GM23338 (cell line): ENCODE data around the gene SCIN. TPM values are rescaled to one million over a fixed set of nuclear protein-coding genes. Genes with fewer than 3 reads are reported as not detected.

Experiments
- ATAC-seq: fragments of 200-7000 bp; cut with Tn5 transposase; 3 replicates; pipeline ENCODE4 v1.9.1; 2020
- DNase-seq: peaks from one replicate; pipeline ENCODE4 v3.0.0-alpha.2; 2015; ENCODE audit warnings: low spot score
- H2AFZ ChIP-seq: fragments of 200-600 bp; sonication (generic); 2 replicates; pipeline ENCODE4 v1.8.0; 2016; ENCODE audit warnings: antibody characterized with exemption, mild to moderate bottlenecking, moderate library complexity
- H3F3A ChIP-seq: fragments of 200-600 bp; sonication (generic); replicated peaks from 2 replicates; pipeline ENCODE4 v1.8.0; 2017; ENCODE audit warnings: antibody characterized with exemption, mixed run types, low read depth
- H3K27ac ChIP-seq: fragments of 200-600 bp; sonication (generic); 2 replicates; pipeline ENCODE4 v1.6.1; 2016; ENCODE audit warnings: low read depth
- H3K27me3 ChIP-seq: fragments of 200-600 bp; sonication (generic); 2 replicates; pipeline ENCODE4 v1.8.0; 2016; ENCODE audit warnings: mild to moderate bottlenecking, mixed run types, moderate library complexity; ENCODE audit not compliant: insufficient read depth
- H3K36me3 ChIP-seq: fragments of 200-600 bp; sonication (generic); 2 replicates; pipeline ENCODE4 v1.8.0; 2016; ENCODE audit warnings: mild to moderate bottlenecking; ENCODE audit not compliant: insufficient read depth
- H3K4me1 ChIP-seq: fragments of 200-600 bp; sonication (generic); 2 replicates; pipeline ENCODE4 v1.8.0; 2016; ENCODE audit warnings: mild to moderate bottlenecking, moderate library complexity; ENCODE audit not compliant: insufficient read depth
- H3K4me2 ChIP-seq: fragments of 200-600 bp; sonication (generic); 2 replicates; pipeline ENCODE4 v1.7.1; 2017; ENCODE audit warnings: mixed run types
- H3K4me3 ChIP-seq: fragments of 200-600 bp; sonication (generic); 2 replicates; pipeline ENCODE4 v1.6.1; 2016; ENCODE audit warnings: mixed run types
- H3K79me2 ChIP-seq: fragments of 200-600 bp; sonication (generic); replicated peaks from 2 replicates; pipeline ENCODE4 v1.8.0; 2017; ENCODE audit warnings: mild to moderate bottlenecking; ENCODE audit not compliant: insufficient read depth
- H3K9me2 ChIP-seq: fragments of 200-600 bp; sonication (generic); 2 replicates; pipeline ENCODE4 v1.8.0; 2017; ENCODE audit not compliant: insufficient read depth
- H4K20me1 ChIP-seq: fragments of 200-600 bp; sonication (generic); replicated peaks from 2 replicates; pipeline ENCODE4 v1.8.0; 2017; ENCODE audit warnings: mild to moderate bottlenecking; ENCODE audit not compliant: insufficient read depth
- H3K27ac Mint-ChIP-seq: 2 replicates; pipeline ENCODE4 v1.8.0; 2020; ENCODE audit warnings: inconsistent platforms, mild to moderate bottlenecking, moderate library complexity, mixed read lengths
- H3K27me3 Mint-ChIP-seq: 3 replicates; pipeline ENCODE4 v1.8.0; 2022; ENCODE audit warnings: low read depth, mild to moderate bottlenecking, moderate library complexity, mixed read lengths, inconsistent platforms; ENCODE audit not compliant: insufficient read depth, poor library complexity
- H3K36me3 Mint-ChIP-seq: 3 replicates; pipeline ENCODE4 v1.8.0; 2021; ENCODE audit warnings: low read depth, mild to moderate bottlenecking, inconsistent platforms, moderate library complexity, mixed read lengths
- H3K4me1 Mint-ChIP-seq: 3 replicates; pipeline ENCODE4 v1.8.0; 2020; ENCODE audit warnings: mild to moderate bottlenecking, inconsistent platforms, mixed read lengths
- H3K4me3 Mint-ChIP-seq: 3 replicates; pipeline ENCODE4 v1.8.0; 2021; ENCODE audit warnings: moderate library complexity, mild to moderate bottlenecking, inconsistent platforms, mixed read lengths
- H3K9me3 Mint-ChIP-seq: 3 replicates; pipeline ENCODE4 v1.8.0; 2020; ENCODE audit warnings: moderate library complexity, mild to moderate bottlenecking, inconsistent platforms, mixed read lengths
- CREB1 ChIP-seq: fragments of 250-450 bp; sonication (Bioruptor Pico); IDR thresholded peaks from 2 replicates; pipeline ENCODE4 v1.5.0; 2020; ENCODE audit warnings: low read depth, mild to moderate bottlenecking, moderate library complexity
- CTCF ChIP-seq, 2 experiments: fragments of 200-600 bp in 1 of 2; sonication (generic) in 1 of 2; conservative IDR thresholded peaks; 2 replicates each; pipeline versions ENCODE4 v1.5.1 to v1.6.1; 2016 to 2017; ENCODE audit warnings: antibody characterized with exemption in 2 of 2, low read depth in 2 of 2, mild to moderate bottlenecking in 2 of 2, moderate library complexity in 1 of 2
- EZH2 ChIP-seq: fragments of 200-600 bp; sonication (generic); IDR thresholded peaks from one replicate; pipeline ENCODE4 v1.8.0; 2017; ENCODE audit warnings: antibody characterized with exemption, mild to moderate bottlenecking, low read depth; ENCODE audit not compliant: unreplicated experiment
- EZH2phosphoT487 ChIP-seq: fragments of 200-600 bp; sonication (generic); IDR thresholded peaks from one replicate; pipeline ENCODE4 v1.8.1; 2018; ENCODE audit warnings: antibody characterized with exemption; ENCODE audit not compliant: unreplicated experiment
- JUNB ChIP-seq: IDR thresholded peaks from one replicate; pipeline ENCODE4 v1.6.1; 2016; ENCODE audit warnings: antibody characterized with exemption; ENCODE audit not compliant: unreplicated experiment
- REST ChIP-seq: IDR thresholded peaks from one replicate; pipeline ENCODE4 v1.6.1; 2018; ENCODE audit warnings: antibody characterized with exemption; ENCODE audit not compliant: unreplicated experiment
- STAT1 ChIP-seq: IDR thresholded peaks from one replicate; pipeline ENCODE4 v1.6.1; 2016; ENCODE audit warnings: antibody characterized with exemption; ENCODE audit not compliant: unreplicated experiment
- ZNF114 ChIP-seq: fragments of 250-450 bp; sonication (Bioruptor Pico); IDR thresholded peaks from 2 replicates; pipeline ENCODE4 v1.5.0; 2020; ENCODE audit warnings: mild to moderate bottlenecking, moderate library complexity
- ZNF331 ChIP-seq: fragments of 250-450 bp; sonication (Bioruptor Pico); IDR thresholded peaks from 2 replicates; pipeline ENCODE4 v1.5.0; 2020; ENCODE audit warnings: low read depth, mild to moderate bottlenecking, moderate library complexity
- ZNF462 ChIP-seq: fragments of 250-450 bp; sonication (Bioruptor Pico); IDR thresholded peaks from 2 replicates; pipeline ENCODE4 v1.5.0; 2020; ENCODE audit warnings: mild to moderate bottlenecking, moderate library complexity
- polyA plus RNA-seq: library from polyadenylated mRNA; unstranded; fragments of >200 nt; fragmentation: Nextera tagmentation; extraction: Ambion mirVana; gene quantifications from 2 replicates; pipeline ENCODE4 v1.2.1, GENCODE V29; 2016
- total RNA-seq: library from RNA; depleted of rRNA; stranded (reverse); fragments of >200 nt; shearing (Covaris generic); gene quantifications from 2 replicates; pipeline ENCODE4 v1.2.3, GENCODE V29; 2014

SCIN gene
- total and polyA plus RNA-seq, 2 experiments from 2014 or later, result 0.80 to 0.92 TPM

GRCh38 chr7:12653518-12653917, 83.0 kb downstream of the SCIN start (continued):
- no peak for TF ChIP-seq CTCF (conservative IDR thresholded peaks at IDR 0.05; ENCODE audit: low read depth in 2 of 2)
- TF ChIP-seq ZNF114 (CRISPR knock-in tag), result no peak
- no peak for TF ChIP-seq ZNF331 (CRISPR knock-in tag)
- no peak for TF ChIP-seq EZH2phosphoT487
- no peak for TF ChIP-seq REST
- TF ChIP-seq EZH2, result no peak

- no peaks in the 10 kb centered on the region for H3K79me2 ChIP-seq
- ATAC-seq, result no peak
- Mint-ChIP-seq H3K4me3 (no peak overlapping the region), H3K9me3 (peaks cover under 1% of the 10 kb centered on the region; the same call in 1 of the 3 replicates), H3K36me3 (peaks cover 2% of the 10 kb centered on the region; the same call in 1 of the 3 replicates), H3K4me1 (0 out of 3 replicates have a peak, but pooled peaks cover under 1% of the 10 kb centered on the region), H3K27ac (no peak overlapping the region), H3K27me3 (no peaks in the 10 kb centered on the region)
- no peak overlapping the region for H3K4me3 ChIP-seq
- no peaks in the 10 kb centered on the region for H3K27me3 ChIP-seq
- no peaks in the 10 kb centered on the region for H4K20me1 ChIP-seq
- no peak overlapping the region for H3K4me2 ChIP-seq
- TF ChIP-seq ZNF331 (CRISPR knock-in tag), result no peak
- TF ChIP-seq CTCF (conservative IDR thresholded peaks at IDR 0.05; ENCODE audit: low read depth in 2 of 2), result no peak
- TF ChIP-seq JUNB, result no peak
- no peak for TF ChIP-seq STAT1
- TF ChIP-seq EZH2phosphoT487, result no peak
- no peak for TF ChIP-seq ZNF462 (CRISPR knock-in tag)
- TF ChIP-seq CREB1, result no peak
- H3K27ac ChIP-seq, result no peak overlapping the region
- H3F3A ChIP-seq, result no peaks in the 10 kb centered on the region
- peaks cover 5% of the 10 kb centered on the region for H3K9me2 ChIP-seq
- no peaks in the 10 kb centered on the region for H3K4me1 ChIP-seq
- H2AFZ ChIP-seq, result no peak overlapping the region
- H3K36me3 ChIP-seq, result no peaks in the 10 kb centered on the region
- DNase-seq, result no peak
These were observed 84.6 kb downstream of the SCIN start for GRCh38 chr7:12655161-12655560.
